NCI-H524 treated with DMSO at 0.1 percent for 48 hours (cell line): ENCODE results near the gene FIGN.

Experiments used
- DNase-seq: peaks from one replicate; lab custom pipeline; 2025; lab: John Stamatoyannopoulos, UW

The FIGN gene

DNA sequence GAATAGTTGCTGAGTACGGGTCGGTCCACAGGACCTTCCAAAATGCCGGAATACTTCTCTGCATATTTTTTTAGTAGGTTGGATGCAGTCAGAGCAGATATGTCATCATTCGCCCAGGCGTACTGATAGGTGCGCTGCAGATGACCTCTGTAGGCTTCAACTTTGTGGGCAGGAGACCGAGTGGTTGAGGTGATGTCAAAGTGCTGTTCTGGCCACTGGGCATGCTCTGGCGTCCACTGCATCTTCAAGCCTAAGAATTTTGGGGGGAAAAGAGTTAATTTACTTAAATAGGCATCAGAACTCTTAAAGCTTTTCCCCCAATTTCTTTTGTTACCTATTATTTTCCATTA lies 124.3 kb downstream of the FIGN start:
- DNase-seq = no peak

DNA sequence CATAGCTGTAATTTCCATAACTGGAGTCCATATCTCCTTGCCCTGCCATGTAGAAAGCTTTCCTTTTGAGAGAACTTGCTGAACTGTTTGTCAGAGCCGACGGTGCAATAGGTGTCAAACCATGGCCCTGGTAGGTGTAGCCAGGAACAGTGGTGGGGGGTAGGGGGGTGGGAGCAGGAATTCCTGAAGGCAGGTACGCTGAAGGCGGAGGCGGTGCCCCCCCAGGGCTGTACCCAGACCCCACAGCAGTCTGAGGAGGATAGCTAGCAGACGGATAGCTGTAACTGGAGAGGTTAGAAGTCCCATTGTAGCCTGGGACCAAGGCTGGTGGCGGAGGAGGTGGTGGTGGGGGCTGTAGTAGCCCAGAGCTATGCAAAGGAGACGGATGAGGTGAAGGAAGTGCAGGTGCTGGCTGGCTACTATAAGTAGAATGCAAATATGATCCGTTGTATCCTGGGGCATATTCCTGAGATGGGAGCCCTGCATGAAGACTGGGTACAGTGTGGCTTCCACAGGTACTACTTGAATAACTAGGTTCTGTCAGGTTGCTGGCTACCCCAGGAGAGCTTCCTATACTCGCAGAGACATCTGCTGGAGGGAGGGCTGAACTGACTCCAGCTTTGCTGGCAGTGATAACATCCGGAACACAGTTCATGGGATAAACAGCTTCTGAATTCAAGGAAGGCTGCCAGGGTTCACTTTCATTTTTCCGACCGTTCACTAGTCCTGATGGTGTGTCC lies 124.8 kb downstream of the FIGN start:
- no peak for DNase-seq

DNA sequence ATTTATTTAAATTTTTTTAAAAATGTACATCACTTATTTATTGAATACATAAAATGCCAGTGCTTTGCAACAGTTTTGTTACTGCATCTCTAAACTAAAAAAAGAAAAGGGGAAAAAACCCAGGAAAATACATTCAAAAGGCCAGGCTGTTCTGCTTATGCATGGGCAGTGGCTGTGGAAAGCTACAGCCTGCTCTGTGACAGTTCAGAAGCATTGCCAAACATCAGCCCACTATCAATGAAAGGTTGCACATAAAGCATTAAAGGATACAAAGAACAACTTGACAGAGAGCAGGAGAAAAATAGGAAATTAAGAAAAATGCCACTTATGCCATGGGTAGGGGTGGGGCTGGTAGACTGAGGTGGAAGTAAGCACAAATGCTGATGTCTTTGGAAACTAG lies 128.2 kb downstream of the FIGN start:
- DNase-seq = no peak

DNA sequence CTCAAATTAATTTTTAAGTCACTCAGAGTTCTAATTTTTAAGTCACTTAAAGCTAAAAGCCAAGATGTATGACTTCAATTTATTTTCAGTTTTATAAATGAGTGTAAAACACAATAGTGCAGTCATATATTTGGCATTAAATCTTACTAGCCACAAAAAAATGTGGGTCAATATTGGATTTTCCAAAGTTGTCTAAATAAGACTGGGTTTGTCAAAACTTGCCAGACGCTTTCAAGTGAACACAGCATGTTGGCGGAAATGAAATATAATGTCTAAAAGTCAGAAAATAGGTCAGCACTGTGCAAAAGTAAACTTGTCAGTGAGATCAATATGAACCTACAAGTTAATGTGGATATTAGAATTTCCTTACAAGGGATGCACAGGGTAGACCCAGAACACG lies 128.9 kb downstream of the FIGN start:
- no peak for DNase-seq

DNA sequence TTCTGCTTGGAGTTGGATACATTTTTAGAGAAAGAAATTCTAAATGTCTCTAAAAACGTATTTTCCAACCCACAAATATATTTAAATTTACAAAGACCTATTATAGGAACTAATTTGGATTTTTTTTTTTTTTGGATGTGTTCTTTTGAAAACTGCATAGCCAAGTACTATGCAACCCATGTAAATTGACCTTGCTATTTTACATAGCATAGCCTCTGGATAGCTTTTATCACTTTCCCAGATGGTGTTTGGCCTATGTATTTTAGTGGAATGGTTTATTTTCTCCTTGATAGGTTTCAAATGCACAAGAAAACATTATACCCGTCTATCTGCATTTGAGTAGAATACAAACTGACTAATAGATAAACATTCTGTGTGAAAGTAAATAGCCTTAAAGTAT lies 130.0 kb downstream of the FIGN start:
- DNase-seq = no peak

DNA sequence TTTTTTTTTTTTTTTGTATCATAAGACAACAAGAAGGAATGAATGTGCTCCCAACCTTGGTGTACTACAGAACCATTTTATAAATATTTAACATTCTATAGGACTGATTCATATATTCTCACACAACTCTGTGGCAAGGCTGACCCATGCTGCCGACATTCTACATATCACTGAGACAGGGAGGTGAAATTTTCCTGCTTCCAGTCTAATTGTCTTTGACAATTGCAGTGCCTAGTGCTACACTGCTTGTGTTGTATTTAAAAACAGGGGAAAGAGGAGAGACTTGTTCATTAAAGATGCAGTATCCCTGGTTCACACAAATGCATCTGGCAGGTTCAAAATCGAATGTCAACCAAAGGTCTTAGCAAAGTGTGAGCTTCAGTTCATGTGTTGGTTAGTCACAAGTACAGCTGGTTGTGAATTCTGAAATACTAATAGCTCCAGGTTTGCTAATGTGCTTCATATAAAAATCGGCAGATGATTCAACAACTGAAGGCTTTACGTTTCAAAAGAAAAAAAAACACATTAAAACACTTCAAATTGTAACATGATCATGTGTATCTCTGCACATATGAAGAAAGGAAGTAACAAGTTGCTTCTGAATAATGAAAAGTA lies 130.8 kb downstream of the FIGN start:
- no peak for DNase-seq

DNA sequence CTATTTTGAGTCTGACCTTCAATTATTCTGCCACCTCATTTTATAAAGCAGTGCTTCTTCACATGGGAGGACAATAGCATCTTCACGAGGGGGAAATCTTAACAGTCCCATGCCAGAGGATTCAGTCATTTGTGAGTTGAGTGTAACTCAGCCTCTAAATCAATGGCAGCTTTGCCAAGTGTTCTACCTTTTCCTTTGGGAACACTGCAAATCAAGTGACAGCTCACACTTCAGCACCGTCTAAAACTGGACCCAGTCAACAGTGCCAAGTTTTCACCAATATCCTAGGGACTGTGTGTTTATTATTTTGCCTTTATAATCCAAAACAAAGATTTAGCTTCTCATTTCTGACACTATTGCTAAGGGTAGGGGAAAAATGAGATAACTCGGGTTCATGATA lies 133.6 kb downstream of the FIGN start:
- no peak for DNase-seq

DNA sequence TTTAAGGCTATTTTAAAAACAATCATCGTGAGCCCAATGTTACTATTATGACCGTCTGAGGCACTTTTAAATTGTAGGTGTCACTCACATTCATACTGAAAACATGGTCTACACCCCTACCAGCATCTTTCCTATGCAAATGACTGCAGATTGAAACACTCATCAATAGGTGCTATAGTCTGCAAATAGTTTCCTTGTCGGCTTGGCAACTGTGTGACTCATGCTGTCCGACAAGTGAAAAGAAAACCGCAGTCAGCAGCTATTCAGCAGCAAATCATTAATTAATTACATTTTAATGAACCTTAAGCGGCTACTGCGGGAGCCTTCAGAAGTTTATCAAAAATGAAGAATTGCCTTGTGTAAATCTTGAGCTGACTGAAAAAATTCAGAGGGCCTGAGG lies 134.4 kb downstream of the FIGN start:
- no peak for DNase-seq

DNA sequence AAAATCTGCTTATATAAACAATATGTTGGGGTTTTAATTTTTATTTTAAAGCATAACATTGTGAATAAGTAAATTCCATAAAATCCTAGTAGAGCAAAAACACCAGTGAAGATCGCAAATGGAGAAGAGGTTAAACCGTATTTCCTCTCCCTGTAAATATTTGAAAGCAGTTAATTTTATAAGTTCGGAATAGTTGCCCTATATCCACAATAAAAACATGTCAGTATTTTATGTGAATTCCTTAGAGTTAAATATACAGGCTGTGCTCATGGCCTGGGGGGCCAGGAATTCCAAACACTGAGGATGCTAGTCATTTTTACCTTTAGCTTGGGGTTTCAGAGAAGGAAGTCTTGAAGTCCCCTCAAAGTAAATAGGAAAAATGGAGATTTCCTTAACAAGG lies 135.0 kb downstream of the FIGN start:
- no peak for DNase-seq

DNA sequence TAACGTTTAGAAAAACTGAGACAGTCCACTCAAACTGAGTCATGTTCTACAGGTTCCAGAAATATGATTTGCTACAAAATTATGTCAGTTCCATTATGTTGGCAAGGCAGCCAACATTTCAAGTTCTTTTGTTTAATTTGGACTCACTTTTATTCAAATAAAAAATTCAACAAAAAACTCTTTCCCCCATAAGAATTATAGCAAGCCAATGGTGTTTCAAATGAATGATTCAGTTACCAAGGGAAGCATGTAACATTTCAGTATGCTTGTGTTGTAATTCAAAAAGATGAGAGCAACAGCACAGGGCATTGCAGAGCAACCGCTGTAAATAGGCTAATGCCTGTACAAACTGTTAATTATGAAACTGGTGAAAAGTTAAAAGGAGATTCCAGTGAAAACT lies 140.8 kb downstream of the FIGN start:
- no peak for DNase-seq

DNA sequence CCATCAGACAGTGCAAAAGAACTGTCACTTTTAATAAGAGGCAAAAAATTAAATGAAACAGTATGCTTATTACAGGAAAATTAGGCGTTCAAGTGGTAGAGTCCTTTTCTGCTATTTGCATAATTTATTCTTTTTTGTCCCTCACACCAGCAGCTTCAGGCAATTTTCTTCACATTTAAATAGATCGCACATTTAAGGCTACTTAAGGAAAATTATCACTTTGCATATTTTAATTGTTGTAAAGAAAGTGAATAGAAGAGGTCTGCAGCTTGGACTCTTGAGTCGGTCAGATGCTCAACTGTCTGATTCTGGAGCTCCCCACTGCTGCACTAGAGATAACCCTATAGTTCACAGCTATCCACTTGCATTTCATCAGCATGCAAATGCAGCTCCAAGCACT lies 141.3 kb downstream of the FIGN start:
- DNase-seq = no peak

DNA sequence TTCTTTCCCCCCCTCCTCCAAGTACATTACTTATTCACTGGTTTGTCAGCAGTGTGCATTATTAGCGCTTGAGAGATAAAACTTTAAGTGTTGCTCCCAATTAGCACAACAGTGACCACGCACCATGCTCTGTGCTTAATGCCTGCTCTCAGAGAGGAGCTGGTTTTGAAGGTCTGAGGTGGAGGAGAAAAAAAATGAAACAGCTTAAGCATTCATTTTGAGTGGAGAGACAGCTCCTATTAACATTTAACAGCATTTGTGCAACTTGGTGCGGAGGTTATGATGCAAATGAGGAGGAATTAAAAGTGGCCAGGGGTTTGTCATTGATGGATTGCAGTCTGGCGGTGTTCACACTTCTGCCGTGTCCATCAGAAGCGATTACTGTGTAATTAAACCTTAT lies 141.8 kb downstream of the FIGN start:
- DNase-seq = peak; percentile 47

DNA sequence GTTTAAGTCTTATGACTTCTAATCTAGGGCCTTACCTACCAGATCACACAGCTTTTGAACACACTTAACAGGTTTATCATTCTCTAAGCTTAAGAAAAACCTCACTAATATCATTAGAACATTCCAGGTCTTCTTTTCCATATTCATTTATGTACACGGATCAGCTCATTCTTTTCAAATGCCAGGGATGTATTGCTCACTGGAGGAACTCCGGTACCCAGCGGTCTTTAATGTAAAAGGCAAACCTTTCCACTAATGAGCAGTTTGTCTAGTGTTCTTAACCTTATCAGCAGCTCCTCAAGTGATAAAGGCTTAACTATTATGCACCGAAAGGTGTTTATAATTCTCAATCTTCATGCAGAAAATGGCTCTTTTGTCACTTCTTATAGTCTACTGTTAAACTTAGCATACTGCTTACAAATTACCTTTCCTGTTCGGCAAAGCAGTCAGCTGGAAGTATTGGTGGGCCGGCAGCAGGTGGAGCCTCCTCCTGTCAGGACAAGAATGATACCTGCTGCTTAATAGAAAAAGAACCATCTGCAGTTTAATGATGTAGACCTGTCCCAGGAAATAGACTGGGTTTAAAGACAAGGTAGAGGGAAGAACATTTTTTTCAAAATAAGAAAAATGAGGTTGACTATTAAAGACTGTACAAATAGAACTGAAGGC lies 142.7 kb downstream of the FIGN start:
- no peak for DNase-seq

DNA sequence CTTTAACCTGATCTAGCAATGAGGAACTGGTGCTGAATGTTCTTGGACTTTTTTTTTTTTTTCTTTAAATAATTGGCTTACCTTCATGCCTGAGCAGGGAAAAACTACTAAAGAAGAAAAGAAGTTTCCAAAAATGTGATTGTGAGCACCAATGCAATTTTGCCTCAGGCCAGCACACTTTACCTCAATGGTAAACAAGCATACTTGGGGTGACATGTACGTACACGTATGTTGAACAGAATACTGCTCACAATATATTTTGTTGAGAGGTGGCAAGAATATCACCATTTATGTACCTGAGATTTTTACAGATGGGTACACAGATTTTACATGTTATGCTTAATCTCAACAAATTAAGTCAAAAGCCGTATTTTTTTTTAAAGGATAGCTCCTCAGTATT lies 144.3 kb downstream of the FIGN start:
- DNase-seq = no peak

DNA sequence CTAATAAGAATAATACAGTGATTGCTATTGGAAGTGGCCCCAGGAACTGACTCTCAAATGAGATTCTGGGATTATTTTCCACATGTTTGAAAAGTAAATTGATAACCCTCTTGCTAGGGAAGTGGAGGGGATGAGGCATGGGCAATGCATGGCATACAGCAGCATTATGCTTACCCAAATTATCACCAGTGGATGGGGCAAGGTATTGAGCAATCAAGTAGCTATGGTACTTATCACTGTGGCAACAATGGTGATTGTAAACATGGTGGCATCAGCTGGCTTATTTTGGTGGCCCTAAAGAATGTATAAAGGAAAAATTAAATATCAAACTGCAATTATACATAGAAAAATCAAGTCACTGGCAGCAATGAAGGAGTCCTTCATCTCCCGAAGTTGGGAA lies 155.1 kb downstream of the FIGN start:
- no peak for DNase-seq

DNA sequence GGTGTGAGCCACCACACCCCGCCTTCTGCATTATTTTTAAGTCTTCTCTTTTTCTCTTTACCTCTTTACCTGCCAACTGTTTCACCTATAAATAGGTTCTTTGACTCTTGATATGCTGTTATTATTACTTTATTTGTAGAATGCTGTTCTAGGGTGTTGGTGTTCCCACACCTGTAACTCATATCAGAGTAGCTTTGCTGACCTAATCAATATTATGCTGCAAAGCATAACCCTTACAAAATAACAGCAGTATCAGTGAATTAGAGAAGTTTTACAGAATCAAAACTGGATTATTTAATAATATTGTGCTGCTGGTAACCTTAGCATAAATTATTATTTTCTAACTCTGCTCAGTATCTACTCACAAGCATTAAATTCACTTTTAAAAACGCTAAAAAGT lies 161.5 kb downstream of the FIGN start:
- DNase-seq = no peak

DNA sequence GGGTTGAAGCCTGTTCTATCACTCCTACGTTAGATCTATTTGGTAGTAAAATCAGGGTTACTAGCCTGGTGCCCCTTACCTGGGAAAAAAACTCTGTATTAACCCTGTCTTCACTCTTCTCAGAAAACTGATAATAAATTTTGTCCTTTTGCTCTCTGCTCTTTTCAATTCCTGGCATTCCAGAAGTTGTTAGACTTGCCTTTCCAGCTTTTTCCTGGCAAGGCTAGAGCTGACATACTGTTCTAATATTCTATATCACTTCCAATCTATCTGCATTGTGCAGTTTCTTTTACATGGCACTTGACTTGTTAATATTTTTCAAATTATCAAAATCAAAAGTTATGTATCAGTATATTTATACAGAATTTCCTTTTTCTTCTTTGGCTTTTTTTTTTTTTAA lies 162.2 kb downstream of the FIGN start:
- DNase-seq = no peak

DNA sequence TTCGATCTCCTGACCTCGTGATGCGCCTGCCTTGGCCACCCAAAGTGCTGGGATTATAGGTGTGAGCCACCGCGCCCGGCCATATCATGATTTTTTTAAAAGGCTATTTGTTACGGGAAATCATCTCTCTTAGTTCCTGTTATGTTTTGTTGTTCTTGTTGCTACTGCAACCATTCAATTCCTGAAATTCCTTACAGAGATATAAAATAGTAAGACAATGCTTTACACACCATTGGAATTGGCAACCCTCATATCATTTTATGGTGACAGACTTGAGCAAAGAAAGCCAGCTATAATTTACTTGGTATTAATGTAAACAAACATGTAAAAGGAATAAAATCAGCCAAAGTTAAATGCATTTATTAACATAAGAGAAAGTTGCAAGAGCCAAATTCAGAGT lies 163.0 kb downstream of the FIGN start:
- no peak for DNase-seq

DNA sequence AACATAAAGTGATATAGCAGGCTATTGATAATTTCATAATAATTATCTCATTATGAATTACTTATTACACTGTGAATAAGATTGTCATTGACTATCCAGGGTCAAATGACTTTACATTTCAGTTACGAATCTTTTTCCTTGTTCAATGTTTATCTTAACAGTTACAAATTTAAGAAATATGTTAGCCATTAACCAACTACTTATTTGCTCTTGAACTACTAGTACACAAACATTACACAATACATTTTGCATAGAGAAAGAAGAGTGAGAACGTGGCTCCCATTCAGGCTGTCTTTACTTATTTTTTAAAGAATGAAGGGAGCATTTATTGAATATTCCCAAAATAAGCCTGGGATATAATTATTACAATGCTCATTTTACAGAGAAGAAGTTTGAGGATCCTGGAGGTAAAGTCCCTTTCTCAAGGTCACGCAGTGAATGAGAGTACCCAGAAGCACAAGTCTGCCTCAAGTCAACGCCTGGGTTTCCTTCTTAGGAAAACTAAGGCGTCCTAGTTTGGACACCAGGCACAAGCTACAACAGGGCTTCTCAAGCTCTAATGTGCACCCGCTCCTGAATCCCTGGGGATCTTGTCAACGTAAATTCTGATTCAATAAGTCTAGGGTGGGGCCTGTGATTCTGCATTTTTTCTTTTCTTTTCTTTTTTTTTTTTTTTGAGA lies 164.2 kb downstream of the FIGN start:
- no peak for DNase-seq

DNA sequence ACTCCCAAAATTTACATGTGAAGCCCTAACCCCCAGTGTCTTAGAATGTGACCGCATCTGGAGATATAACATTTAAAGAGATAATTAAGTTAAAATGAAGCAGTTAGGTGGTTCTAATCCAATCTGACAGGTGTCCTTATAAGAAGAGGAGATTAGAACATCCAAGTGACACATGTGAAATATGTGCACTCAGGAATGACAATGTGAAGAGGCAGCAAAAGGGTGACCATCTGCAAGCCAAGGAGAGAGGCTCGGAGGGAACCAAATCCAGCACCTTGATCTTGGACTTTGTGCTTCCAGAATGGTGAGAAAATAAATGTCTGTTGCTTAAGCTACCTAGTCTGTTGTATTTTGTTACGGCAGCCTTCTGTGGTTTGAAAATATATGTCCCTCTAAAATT lies 165.4 kb downstream of the FIGN start:
- DNase-seq = peak; percentile 75

DNA sequence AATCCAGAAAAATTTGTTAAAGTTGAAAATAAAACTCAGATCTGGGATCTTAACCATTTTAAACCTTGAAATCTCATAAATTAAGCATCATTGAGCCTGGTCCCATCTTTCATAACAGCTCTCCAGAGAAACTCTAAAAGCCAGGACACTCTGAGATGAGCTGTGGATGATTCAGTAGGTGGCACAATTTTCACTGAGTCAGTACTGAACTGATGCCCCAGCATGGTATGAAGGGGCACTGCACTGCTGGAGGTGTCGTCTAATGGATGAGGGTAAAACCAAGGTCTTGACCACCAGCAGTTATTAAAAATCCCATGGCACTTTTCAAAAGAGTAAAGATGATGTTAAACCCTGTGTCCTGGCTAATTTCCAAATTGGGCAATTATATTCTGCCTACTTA lies 170.6 kb downstream of the FIGN start:
- no peak for DNase-seq

DNA sequence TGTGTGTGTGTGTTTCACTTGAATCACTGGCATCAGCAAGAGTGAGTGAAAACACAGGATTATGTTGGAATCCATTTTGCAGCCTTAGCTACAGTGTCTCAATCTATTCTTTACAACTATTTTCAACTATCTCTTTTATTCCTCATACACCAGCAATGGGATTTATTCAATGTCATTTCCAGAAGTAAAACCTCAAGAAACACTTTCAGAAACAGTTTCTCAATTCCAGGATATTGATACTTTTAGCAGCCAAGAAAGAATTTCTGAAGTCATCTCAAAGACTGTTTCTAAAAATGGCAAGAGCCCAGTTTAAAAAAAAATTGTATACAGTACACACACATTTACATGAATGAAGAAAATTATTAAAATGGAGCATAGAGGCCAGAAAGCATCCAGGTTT lies 171.6 kb downstream of the FIGN start:
- no peak for DNase-seq

DNA sequence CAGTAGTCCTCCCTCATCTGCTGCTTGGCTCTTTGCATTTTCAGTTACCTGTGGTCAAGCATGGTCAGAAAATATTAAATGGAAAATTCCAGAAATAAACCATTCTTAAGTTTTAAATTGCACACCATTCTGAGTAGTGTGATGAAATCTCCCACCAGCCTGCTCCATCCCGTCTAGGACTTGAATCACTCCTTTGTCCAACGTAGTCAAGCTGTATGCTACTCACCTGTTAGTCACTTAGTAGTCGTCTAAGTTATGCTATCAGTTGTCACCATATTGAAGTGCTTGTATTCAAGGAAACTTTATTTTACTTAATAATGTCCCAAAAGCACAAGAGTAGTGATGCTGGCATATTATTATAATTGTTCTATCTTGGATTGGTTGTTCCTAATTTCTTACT lies 172.5 kb downstream of the FIGN start:
- DNase-seq = no peak
